Measurements from ENCODE around the gene ZNF764.
A peak's percentile ranks its signal among the peaks of the same experiment; 100 is the strongest.

ZNF764 gene

DNA sequence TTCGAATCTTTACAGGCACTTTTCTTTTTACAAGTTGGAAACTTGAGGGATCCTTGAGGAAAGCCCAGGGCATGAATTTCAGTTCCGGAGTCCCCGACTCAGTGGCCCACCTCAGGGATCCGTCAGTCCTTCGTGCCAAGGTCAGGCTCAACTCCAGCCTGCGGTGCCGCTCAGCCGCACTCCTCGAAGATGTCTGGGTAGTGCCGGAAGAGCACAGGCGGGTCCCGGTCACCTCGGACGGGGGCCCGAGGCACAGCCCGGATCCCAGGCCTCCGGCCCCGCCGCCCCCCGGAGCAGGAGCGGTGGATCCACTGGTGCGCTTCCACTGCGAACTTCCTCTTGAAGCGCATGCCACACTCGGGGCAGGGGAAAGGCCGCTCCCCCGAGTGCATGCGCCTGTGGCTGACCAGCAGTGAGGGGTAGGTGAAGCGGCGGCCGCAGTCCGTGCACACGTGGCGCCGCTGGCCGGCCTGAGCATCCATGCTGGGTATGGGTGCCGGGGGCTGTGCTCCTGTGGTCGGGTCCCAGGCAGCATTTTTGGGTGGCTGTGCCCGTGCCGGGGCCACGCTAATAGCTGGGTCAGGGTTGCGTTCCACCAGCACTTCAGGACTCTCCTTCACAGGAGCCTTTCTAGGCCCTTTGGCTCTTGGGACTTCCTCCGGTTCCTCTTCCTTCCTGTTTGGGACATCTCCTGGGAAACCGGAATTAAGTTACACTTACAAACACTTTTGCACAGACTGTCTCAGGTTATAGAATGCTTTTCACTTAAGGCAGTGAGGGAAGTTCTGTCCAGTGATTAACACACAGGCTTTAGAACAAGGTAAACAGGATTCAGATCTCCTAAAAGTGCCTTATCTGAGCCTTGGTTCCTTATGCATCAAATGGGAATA lies 11.8 kb upstream of the ZNF764 start:
- DNase-seq, result no peak

- no peak for DNase-seq
These were observed 11.1 kb upstream of the ZNF764 start for GRCh38 chr16:30569281-30569680.

DNA sequence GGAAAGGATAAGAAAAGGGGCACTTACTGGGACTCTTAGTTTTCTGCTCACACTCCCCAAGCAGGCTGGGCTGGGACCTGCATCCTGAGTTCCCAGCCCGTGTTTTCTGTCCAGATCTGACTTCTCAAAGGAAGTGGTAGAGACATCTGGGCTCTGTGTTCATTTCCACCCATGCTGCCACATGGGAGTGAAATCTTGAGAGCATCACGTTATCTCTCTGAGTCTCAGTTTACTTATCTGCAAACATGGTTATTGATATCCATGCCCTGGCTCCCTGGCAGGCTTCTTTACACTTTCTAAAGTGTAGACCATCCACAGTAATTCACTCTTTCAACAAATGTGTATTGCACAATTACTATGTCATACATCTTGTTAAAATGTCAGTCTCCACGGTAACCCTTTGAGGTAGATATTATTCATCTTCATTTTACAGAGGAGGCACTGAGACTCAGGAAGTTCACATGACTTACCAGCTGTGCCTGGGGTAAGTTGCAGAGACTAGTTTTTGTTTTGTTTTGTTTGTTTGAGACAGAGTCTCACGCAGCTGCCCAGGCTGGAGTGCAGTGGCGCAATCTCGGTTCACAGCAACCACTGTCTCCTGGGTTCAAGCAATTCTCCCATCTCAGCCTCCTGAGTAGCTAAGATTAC lies 9.9 kb upstream of the ZNF764 start:
- peak; percentile 75 for DNase-seq

- DNase-seq, result peak; percentile 64
These were observed 9.2 kb upstream of the ZNF764 start for GRCh38 chr16:30567160-30567990.

- no peak for DNase-seq
These were observed 8.4 kb upstream of the ZNF764 start for GRCh38 chr16:30566531-30566930.

DNA sequence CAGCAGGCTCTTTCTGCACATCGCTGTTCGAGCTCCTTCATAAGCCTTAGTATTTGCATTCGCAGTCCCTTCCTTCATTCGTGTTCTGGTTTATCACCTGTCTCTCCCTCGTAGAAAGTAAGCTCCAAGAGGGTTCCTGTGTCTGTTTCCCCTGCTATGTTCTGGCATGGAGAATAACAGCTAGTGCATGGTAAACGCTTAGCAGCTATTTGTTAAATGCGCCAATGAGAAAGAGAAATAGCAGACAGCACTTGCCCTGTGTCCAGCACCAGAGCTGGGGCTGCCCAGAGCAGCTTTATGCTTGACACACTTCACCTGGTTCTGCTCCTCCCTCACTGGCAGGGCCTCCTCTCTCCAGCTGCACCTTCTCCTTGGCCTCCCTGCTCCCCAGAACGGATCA lies 7.8 kb upstream of the ZNF764 start:
- no peak for DNase-seq

DNA sequence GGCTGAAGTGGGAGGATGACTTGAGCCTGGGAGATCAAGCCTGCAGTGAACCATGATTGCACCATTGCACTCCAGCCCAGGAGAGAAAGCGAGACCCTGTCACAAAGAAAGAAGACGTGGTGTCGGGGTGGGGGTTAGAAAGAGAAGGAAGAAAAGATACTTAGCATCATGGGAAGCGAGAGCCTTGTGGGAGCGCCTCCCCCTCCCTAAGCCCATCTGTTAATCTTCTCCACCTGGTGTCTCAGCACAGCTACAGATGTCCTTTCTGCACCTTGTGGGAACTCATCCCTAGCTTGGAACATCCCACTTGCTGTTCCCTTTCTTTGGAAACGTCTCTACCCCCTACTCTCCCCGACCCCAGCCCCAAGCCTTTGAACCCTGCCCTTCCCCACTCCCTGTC lies 7.4 kb upstream of the ZNF764 start:
- no peak for DNase-seq

DNA sequence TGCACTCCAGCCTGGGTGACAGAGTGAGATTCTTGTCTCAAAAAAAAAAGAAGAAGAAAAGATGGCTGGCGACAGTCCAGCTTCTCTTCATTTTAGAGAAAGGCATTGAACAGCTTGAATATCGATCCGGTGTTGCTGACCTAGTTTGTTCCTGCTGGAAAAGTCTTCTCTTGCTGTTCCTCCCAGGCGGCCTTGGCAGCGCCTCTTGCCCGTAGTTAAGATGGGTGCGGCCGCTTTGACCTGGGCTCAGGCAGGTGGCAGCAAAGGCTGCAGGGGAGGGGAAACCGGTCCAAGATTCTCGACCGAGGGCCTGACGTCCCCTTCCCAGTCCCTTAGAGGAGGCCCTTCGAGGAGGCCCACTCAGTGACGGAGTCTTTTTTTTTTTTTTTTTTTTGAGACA lies 3.8 kb upstream of the ZNF764 start:
- DNase-seq, result no peak

- peak; percentile 39 for DNase-seq
These were observed 3.1 kb upstream of the ZNF764 start for GRCh38 chr16:30561089-30561816.

- no peak for DNase-seq
These were observed 1.5 kb upstream of the ZNF764 start for GRCh38 chr16:30559690-30560089.

GRCh38 chr16:30558789-30559377 lies 709 bp upstream of the ZNF764 start:
- no peak for DNase-seq

GRCh38 chr16:30557707-30557956 lies 542 bp downstream of the ZNF764 start:
- DNase-seq, result no peak

DNA sequence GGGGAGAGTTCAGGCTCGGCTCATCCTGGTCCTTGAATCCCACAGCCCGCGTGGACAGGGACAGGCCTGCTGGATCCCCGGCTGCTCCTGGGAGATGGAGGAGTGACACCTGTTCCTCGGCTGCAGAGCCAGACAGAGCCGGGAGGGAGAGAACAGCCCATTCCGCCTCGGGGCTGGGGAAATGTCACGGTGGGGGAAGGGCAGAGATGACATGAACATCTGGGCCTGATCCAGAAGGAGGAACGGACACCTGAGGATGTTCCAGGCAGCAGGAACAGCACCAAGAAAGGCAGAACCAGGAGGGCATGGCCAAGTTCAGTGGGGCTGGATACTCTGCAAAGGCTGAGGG lies 2.1 kb downstream of the ZNF764 start:
- no peak for DNase-seq

- no peak for DNase-seq
These were observed 2.7 kb downstream of the ZNF764 start for GRCh38 chr16:30555315-30556124.

DNA sequence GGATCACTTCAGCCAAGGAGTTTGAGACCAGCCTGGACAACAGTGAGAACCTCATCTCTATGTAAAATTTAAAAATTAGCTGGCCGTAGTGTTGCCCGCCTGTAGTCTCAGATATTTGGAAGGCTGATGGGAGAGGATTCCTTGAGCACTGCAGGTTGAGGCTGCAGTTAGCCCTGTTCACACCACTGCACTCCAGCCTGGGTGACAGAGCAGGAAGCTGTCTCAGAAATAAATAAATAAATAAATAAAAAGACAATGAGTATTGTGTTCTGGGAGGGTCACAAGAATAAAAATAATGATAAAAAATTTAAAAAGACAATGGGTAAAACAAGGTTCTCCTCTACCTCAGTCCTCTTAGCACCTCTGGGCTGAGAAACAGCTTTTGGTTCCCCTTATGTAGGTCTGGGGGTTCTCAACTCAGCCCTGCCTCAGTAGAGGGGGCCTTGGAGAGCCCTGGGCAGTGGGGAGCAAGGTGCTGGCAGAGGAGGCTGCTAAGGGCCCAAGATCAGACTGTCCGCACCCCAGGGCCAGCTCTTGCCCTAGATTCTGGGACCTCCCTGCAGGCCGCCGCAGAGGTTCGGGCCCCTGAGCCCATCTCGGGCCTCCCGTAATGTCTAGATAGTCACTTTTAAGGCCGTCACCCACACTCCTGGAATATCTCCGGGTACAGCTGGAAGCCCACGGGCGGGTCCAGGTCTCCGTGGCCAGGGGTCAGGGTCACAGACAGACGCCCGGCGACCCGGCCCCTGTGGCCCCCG lies 3.4 kb downstream of the ZNF764 start:
- DNase-seq, result no peak

DNA sequence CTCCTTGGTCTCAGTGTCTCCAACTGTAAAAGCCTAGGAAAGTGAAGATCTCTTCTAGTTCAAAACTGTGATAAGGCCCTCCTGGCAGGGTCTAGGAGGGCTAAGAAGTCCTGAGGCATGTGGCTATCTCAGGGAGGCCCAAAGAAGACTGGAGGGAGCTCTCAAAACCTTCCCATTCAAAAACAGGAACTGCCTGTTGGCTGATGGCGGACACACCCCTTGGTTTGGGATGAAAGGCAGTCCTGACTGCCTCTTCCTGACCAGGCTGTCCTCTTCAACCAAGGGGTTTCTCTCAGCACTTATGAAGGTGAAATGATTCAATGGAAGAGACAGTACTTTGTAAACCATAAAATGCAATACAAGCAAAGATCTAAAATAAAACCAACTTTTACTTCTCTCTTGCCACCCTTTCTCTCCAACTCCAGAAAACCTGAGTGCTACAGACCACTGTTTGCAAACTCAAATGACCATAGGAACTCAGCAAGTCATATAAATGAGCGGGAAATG lies 4.7 kb downstream of the ZNF764 start:
- no peak for DNase-seq

DNA sequence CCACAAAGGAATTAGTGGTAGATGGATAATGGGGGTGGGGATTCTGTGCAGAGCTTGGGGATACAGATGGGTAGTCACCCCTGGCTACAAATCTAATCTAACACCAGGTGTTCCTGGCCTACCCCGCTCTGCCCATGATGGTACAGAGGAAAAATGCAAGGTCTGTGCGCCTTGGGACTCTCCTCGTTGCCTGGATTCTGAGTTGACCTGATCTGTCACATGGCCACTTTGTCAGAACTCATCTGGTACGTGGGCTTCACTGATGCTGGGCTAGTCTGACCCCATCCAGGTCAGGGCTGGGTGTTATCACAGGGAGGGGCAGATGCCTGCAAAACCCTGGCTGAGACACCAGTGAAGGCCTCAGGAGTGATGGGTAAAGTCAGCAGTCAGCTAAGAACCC lies 5.2 kb downstream of the ZNF764 start:
- DNase-seq, result no peak

DNA sequence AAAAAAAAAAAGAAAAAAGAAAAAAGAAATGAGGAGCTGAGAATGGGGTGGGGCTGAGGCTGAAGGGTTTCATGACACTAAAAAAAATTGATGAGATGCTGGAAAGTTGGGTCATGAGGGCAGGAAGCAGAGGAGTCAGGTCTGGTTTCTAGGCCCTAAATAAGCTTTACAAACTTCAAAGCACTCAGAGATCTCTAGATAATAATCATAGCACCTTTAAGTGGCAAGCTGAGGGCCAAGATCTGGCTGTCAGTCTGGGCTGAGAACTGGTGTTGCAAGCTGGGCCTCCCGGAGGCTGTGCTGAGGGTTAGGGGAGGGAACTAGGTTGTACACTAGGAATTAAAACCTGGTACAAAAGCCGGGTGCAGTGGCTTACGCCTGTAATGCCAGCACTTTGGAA lies 6.4 kb downstream of the ZNF764 start:
- peak; percentile 84 for DNase-seq

GRCh38 chr16:30548416-30549253 lies 9.5 kb downstream of the ZNF764 start:
- no peak for DNase-seq

- DNase-seq, result no peak
These were observed 12.1 kb downstream of the ZNF764 start for GRCh38 chr16:30546115-30546514.

Measured in CD4-positive, alpha-beta T cell treated with Interleukin-12 subunit alpha and Interleukin-12 subunit beta, for 1 hour (primary cell).